GM12878 (cell line): ENCODE data around the gene RASGRF1. TPM values are rescaled to one million over a fixed set of nuclear protein-coding genes. Genes with fewer than 3 reads are reported as not detected.

Experiments
- ATAC-seq: fragments of 200-7000 bp; cut with Tn5 transposase; 3 replicates; pipeline ENCODE4 v1.9.1; 2020; ENCODE audit warnings: mild to moderate bottlenecking, moderate library complexity
- BruUV-seq: library from RNA; stranded (reverse); fragments of 400-500 nt; replicated peaks from 2 replicates; lab custom pipeline; 2021; lab: Mats Ljungman, UMichigan
- CTCF ChIA-PET: fragments of 300-600 bp; sonication (Branson Sonifier 250); formaldehyde crosslinking; extraction: SDS; loops from one replicate; lab custom pipeline; 2021; ENCODE audit warnings: inconsistent platforms; lab: Yijun Ruan, JAX
- POLR2A ChIA-PET: fragments of 350-600 bp; formaldehyde crosslinking; extraction: SDS; loops from one replicate; lab custom pipeline; 2021; ENCODE audit warnings: inconsistent platforms; lab: Charles Lee
- RAD21 ChIA-PET: fragments of 300-600 bp; sonication (Branson Sonifier 250); formaldehyde crosslinking; loops from one replicate; lab custom pipeline; 2023; ENCODE audit warnings: antibody characterized with exemption; ENCODE audit not compliant: unreplicated experiment; lab: Charles Lee
- SMC1A ChIA-PET: fragments of 300-600 bp; sonication (Branson Sonifier 250); formaldehyde crosslinking; loops from one replicate; lab custom pipeline; 2023; ENCODE audit not compliant: unreplicated experiment, uncharacterized antibody; lab: Charles Lee
- DNase-seq: peaks from one replicate; pipeline ENCODE4 v3.0.0-alpha.2; 2011; ENCODE audit warnings: low read depth, low spot score
- FAIRE-seq: peaks from 3 replicates; lab custom pipeline; 2011; peaks lifted over from hg19 to GRCh38; lab: Jason Lieb, UNC
- H2AFZ ChIP-seq: 2 replicates; pipeline ENCODE4 v1.6.0; 2011; ENCODE audit warnings: low read depth, low read length, control low read depth; ENCODE audit not compliant: control insufficient read depth
- H3K27ac ChIP-seq: 2 replicates; pipeline ENCODE4 v1.5.1; 2011; ENCODE audit warnings: control low read depth; ENCODE audit not compliant: control insufficient read depth, insufficient read depth
- H3K27me3 ChIP-seq, 2 experiments: replicated peaks in 1 of 2; 2 replicates each; pipeline versions ENCODE4 v1.6.0 to v1.6.1; 2011; ENCODE audit warnings: low read length in 1 of 2; ENCODE audit not compliant: control insufficient read depth in 2 of 2, insufficient read depth in 2 of 2
- H3K36me3 ChIP-seq, 2 experiments: 2 replicates each; pipeline ENCODE4 v1.5.1; 2011; ENCODE audit warnings: low read length in 1 of 2; ENCODE audit not compliant: control insufficient read depth in 2 of 2, insufficient read depth in 2 of 2
- H3K4me1 ChIP-seq: 2 replicates; pipeline ENCODE4 v1.6.1; 2011; ENCODE audit warnings: mild to moderate bottlenecking, low read length, moderate library complexity, mixed read lengths; ENCODE audit not compliant: control insufficient read depth, insufficient read depth
- H3K4me2 ChIP-seq: 2 replicates; pipeline ENCODE4 v1.6.0; 2011; ENCODE audit warnings: control low read depth; ENCODE audit not compliant: control insufficient read depth, insufficient read depth
- H3K4me3 ChIP-seq: fragments of 200-600 bp; sonication (generic); 2 replicates; pipeline ENCODE4 v1.5.1; 2016
- H3K79me2 ChIP-seq: 2 replicates; pipeline ENCODE4 v1.6.0; 2011; ENCODE audit warnings: low read length; ENCODE audit not compliant: control insufficient read depth, insufficient read depth
- H3K9ac ChIP-seq: 2 replicates; pipeline ENCODE4 v1.8.0; 2011; ENCODE audit warnings: low read length, control low read depth, mixed read lengths; ENCODE audit not compliant: control insufficient read depth, insufficient read depth
- H3K9me3 ChIP-seq: replicated peaks from 3 replicates; pipeline ENCODE4 v1.5.1; 2011; ENCODE audit warnings: mild to moderate bottlenecking, low read length; ENCODE audit not compliant: control insufficient read depth, insufficient read depth
- H4K20me1 ChIP-seq: 2 replicates; pipeline ENCODE4 v1.6.0; 2011; ENCODE audit not compliant: control insufficient read depth, insufficient read depth
- BHLHE40 ChIP-seq, 2 experiments: fragments of 450-650 bp in 1 of 2; IDR thresholded peaks; 2 replicates each; pipeline ENCODE4 v1.6.1; 2011 to 2017; ENCODE audit warnings: low read depth in 2 of 2, borderline replicate concordance in 1 of 2, improper control_type of control experiment in 1 of 2, low read length in 1 of 2, mild to moderate bottlenecking in 1 of 2
- CEBPZ ChIP-seq: fragments of 150-350 bp; IDR thresholded peaks from 2 replicates; pipeline ENCODE4 v1.6.1; 2016; ENCODE audit warnings: low read depth, low read length
- EP300 ChIP-seq, 2 experiments: fragments of 150-350 bp in 1 of 2; IDR thresholded peaks; 2 replicates each; pipeline ENCODE4 v1.6.1; 2011 to 2012; ENCODE audit warnings: low read depth in 2 of 2, low read length in 2 of 2, borderline replicate concordance in 1 of 2, improper control_type of control experiment in 1 of 2, inconsistent platforms in 1 of 2; ENCODE audit not compliant: control insufficient read depth in 1 of 2
- HDGF ChIP-seq: fragments of 450-650 bp; IDR thresholded peaks from 2 replicates; pipeline ENCODE4 v1.6.1; 2016; ENCODE audit warnings: antibody characterized with exemption
- KAT2A ChIP-seq: conservative IDR thresholded peaks from 2 replicates; pipeline ENCODE4 v1.6.1; 2011; ENCODE audit warnings: low read depth, low read length; ENCODE audit not compliant: control insufficient read depth
- PKNOX1 ChIP-seq: fragments of 450-650 bp; IDR thresholded peaks from 2 replicates; pipeline ENCODE4 v1.6.1; 2016; ENCODE audit warnings: mild to moderate bottlenecking
- SREBF2 ChIP-seq: IDR thresholded peaks from 2 replicates; pipeline ENCODE4 v1.6.1; 2012; ENCODE audit warnings: mild to moderate bottlenecking, low read length
- SUPT20H ChIP-seq: IDR thresholded peaks from 2 replicates; pipeline ENCODE4 v1.6.1; 2011; ENCODE audit warnings: low read depth, mild to moderate bottlenecking, low read length, moderate library complexity, borderline replicate concordance; ENCODE audit not compliant: control insufficient read depth
- WGBS: methylation state at CpG from one replicate; pipeline ENCODE4 v1.1.6; 2016; ENCODE audit warnings: low lambda C conversion rate; ENCODE audit not compliant: insufficient replicate concordance, insufficient coverage; ENCODE audit errors: missing lambda C conversion rate; 5-methylcytosine and 5-hydroxymethylcytosine counted together
- in situ Hi-C: fragments of 300-500 bp; cut with MboI; formaldehyde crosslinking; loops from 9 replicates; pipeline ENCODE4 v1.14.3; 2018; ENCODE audit warnings: mixed read lengths
- intact Hi-C: fragments of 100-400 bp; cut with micrococcal nuclease; formaldehyde crosslinking; loops from one replicate; pipeline ENCODE4 v1.14.2; 2022; ENCODE audit not compliant: unreplicated experiment
- polyA plus RNA-seq, 11 experiments: library from polyadenylated mRNA; depleted of rRNA in 4 of 11; unstranded in 6 of 11; stranded (reverse) in 5 of 11; fragments of >200 nt; fragmentation: Nextera tagmentation in 4 of 11; fragmentation: Illumina TruSeq in 1 of 11; extraction: Ambion mirVana in 4 of 11; extraction: Trizol in 1 of 11; gene quantifications; 1 replicate in 1 of 11; 2 replicates in 10 of 11; pipeline versions ENCODE4 v1.2.1 to v1.2.3, GENCODE V29; 2011 to 2016; ENCODE audit warnings: inconsistent platforms in 2 of 11, missing spikeins in 2 of 11, low read depth in 1 of 11
- total RNA-seq, 4 experiments: library from RNA; depleted of rRNA in 3 of 4; stranded (reverse); fragments of >200 nt in 3 of 4; fragmentation: Illumina TruSeq in 1 of 4; extraction: Trizol in 1 of 4; gene quantifications; 2 replicates each; pipeline versions ENCODE4 v1.2.1 to v1.2.3, GENCODE V29; 2013 to 2021

Gene RASGRF1
- total and polyA plus RNA-seq, 10 of the 15 experiments (the other 5 are each of a cell fraction or from before 2014, with no cell fraction given), result 0.20 to 1.9 (median 0.86) TPM

GRCh38 chr15:79016527-79017170 is 73.9 kb downstream of the RASGRF1 start:
- Histone ChIP-seq H3K27ac (no peak overlapping the region), H3K4me3 (no peak overlapping the region), H2AFZ (no peak overlapping the region), H4K20me1 (no peaks in the 10 kb centered on the region), H3K79me2 (no peaks in the 10 kb centered on the region), H3K9me3 (no peaks in the 10 kb centered on the region), H3K4me2 (no peak overlapping the region), H3K36me3 (no peaks in the 10 kb centered on the region), H3K9ac (no peak overlapping the region), H3K4me1 (peaks cover 27% of the 10 kb centered on the region), H3K27me3 (no peaks in the 10 kb centered on the region)
- FAIRE-seq, result no peak
- TF ChIP-seq SUPT20H (no peak), SREBF2 (no peak), EP300 (IDR thresholded peaks at IDR 0.05; ENCODE audit: borderline replicate concordance in 1 of 2, control insufficient read depth in 1 of 2, low read depth in 2 of 2, low read length in 2 of 2) (no peak), PKNOX1 (no peak), BHLHE40 (IDR thresholded peaks at IDR 0.05; ENCODE audit: borderline replicate concordance in 1 of 2, low read depth in 2 of 2, low read length in 1 of 2) (peak in 1 of 2 experiments; percentile 63; a peak in 2 of 4 replicates), HDGF (no peak), KAT2A (no peak), CEBPZ (no peak)
- intact Hi-C loops, result no loop called here
- ChIA-PET CTCF (interaction anchor here (0.6 to 3.2 kb wide), 5 partner anchors 10 to 168 kb away, joined by 3 to 12 read pairs (median 5); no protein-coding TSS in a partner anchor), SMC1A (interaction anchor here (0.6 to 1.3 kb wide), 2 partner anchors 10 to 95 kb away, joined by 3 to 5 read pairs; no protein-coding TSS in a partner anchor), POLR2A (interaction anchor here (1.7 kb wide), 1 partner anchor 72 kb away, joined by 4 read pairs; no protein-coding TSS in a partner anchor), RAD21 (interaction anchor here (1.3 kb wide), 1 partner anchor 37 kb away, joined by 3 read pairs; no protein-coding TSS in a partner anchor)
- WGBS, result 43% methylated on average over 10 of the region's 10 CpGs
- DNase-seq, result no peak
- in situ Hi-C loops, result no loop called here
- no TSS peak for BruUV-seq
- no peak for ATAC-seq
